Activated CD4-positive, alpha-beta T cell treated with anti-CD3 and anti-CD28 coated beads, Interleukin-2, amount 50 U/mL, for 4 hours (primary cell): ENCODE results near the gene LHX2.

Source experiments
- DNase-seq, 2 experiments: peaks; one replicate each; pipeline ENCODE4 v3.0.0-alpha.2; 2020

The LHX2 gene

GRCh38 chr9:123999661-124000060 is 11.9 kb upstream of the LHX2 start:
- no peak for DNase-seq

GRCh38 chr9:124000161-124000783 is 11.3 kb upstream of the LHX2 start:
- no peak for DNase-seq

GRCh38 chr9:124000784-124001457 is 10.6 kb upstream of the LHX2 start:
- no peak for DNase-seq

- no peak for DNase-seq
These were observed 10.1 kb upstream of the LHX2 start for GRCh38 chr9:124001458-124001799.

- no peak for DNase-seq
These were observed 9.6 kb upstream of the LHX2 start for GRCh38 chr9:124001866-124002525.

GRCh38 chr9:124003636-124004349 is 7.8 kb upstream of the LHX2 start:
- DNase-seq, result no peak

GRCh38 chr9:124004593-124004992 is 7.0 kb upstream of the LHX2 start:
- DNase-seq, result no peak

GRCh38 chr9:124005029-124005771 is 6.4 kb upstream of the LHX2 start:
- DNase-seq, result no peak

GRCh38 chr9:124006448-124007361 is 4.9 kb upstream of the LHX2 start:
- no peak for DNase-seq

GRCh38 chr9:124007565-124008302 is 3.8 kb upstream of the LHX2 start:
- DNase-seq, result no peak

GRCh38 chr9:124008303-124008693 is 3.3 kb upstream of the LHX2 start:
- DNase-seq, result no peak

GRCh38 chr9:124008694-124009530 is 2.7 kb upstream of the LHX2 start:
- DNase-seq, result no peak

GRCh38 chr9:124009531-124010217 is 1.9 kb upstream of the LHX2 start:
- no peak for DNase-seq

- DNase-seq, result no peak
These were observed 1.3 kb upstream of the LHX2 start for GRCh38 chr9:124010303-124010664.

- no peak for DNase-seq
These were observed 775 bp upstream of the LHX2 start for GRCh38 chr9:124010665-124011321.

GRCh38 chr9:124012368-124013301 is 1.1 kb downstream of the LHX2 start:
- no peak for DNase-seq

- DNase-seq, result no peak
These were observed 2.0 kb downstream of the LHX2 start for GRCh38 chr9:124013309-124014210.
